Astrocyte (in vitro differentiated cells and primary cell): Measurements from ENCODE around the gene PCNX1.

Source experiments
- EZH2 ChIP-seq: IDR thresholded peaks from 2 replicates; pipeline ENCODE4 v1.6.1; 2012; ENCODE audit warnings: mild to moderate bottlenecking, low read length, inconsistent platforms; ENCODE audit not compliant: insufficient read depth
- TF ChIP-seq, protein P1 (sequence below): IDR thresholded peaks from 2 replicates; pipeline ENCODE4 v1.5.1; 2011; ENCODE audit warnings: low read depth, mild to moderate bottlenecking, inconsistent platforms, low read length, moderate library complexity; ENCODE audit not compliant: insufficient read depth

- TF ChIP-seq, protein P1, sequence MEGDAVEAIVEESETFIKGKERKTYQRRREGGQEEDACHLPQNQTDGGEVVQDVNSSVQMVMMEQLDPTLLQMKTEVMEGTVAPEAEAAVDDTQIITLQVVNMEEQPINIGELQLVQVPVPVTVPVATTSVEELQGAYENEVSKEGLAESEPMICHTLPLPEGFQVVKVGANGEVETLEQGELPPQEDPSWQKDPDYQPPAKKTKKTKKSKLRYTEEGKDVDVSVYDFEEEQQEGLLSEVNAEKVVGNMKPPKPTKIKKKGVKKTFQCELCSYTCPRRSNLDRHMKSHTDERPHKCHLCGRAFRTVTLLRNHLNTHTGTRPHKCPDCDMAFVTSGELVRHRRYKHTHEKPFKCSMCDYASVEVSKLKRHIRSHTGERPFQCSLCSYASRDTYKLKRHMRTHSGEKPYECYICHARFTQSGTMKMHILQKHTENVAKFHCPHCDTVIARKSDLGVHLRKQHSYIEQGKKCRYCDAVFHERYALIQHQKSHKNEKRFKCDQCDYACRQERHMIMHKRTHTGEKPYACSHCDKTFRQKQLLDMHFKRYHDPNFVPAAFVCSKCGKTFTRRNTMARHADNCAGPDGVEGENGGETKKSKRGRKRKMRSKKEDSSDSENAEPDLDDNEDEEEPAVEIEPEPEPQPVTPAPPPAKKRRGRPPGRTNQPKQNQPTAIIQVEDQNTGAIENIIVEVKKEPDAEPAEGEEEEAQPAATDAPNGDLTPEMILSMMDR = no peak
- no peak for TF ChIP-seq EZH2
These were observed 81.2 kb downstream of the PCNX1 start for GRCh38 chr14:70988452-70988851.
